22Rv1 (cell line): Measurements from ENCODE around the gene ZEB2.

Experiments used
- CTCF ChIP-seq: fragments of 450-650 bp; IDR thresholded peaks from 2 replicates; pipeline ENCODE4 v1.5.1; 2017; ENCODE audit warnings: mild to moderate bottlenecking
- ZFX ChIP-seq: fragments of 450-650 bp; IDR thresholded peaks from 2 replicates; pipeline ENCODE4 v1.6.1; 2017; ENCODE audit warnings: antibody characterized with exemption, borderline replicate concordance

- no peak for TF ChIP-seq CTCF
- TF ChIP-seq ZFX: no peak
These were observed 53.3 kb downstream of the ZEB2 start for GRCh38 chr2:144466637-144467036.
